CD4-positive, alpha-beta T cell treated with Interleukin-15 for 4 hours (primary cell): ENCODE data around the gene SUSD1.

Experiments used
- DNase-seq: peaks from one replicate; pipeline ENCODE4 v3.0.0-alpha.2; 2020; ENCODE audit warnings: low spot score

The SUSD1 gene

GRCh38 chr9:112012026-112012902 lies 162.8 kb downstream of the SUSD1 start:
- DNase-seq: no peak

- DNase-seq: no peak
Measured at GRCh38 chr9:112011051-112011620, 164.0 kb downstream of the SUSD1 start.

GRCh38 chr9:112010537-112010936 lies 164.6 kb downstream of the SUSD1 start:
- DNase-seq: no peak

GRCh38 chr9:112009656-112010055 lies 165.4 kb downstream of the SUSD1 start:
- DNase-seq: no peak

GRCh38 chr9:112007575-112008240 lies 167.4 kb downstream of the SUSD1 start:
- DNase-seq: no peak

- DNase-seq: no peak
Measured at GRCh38 chr9:112006361-112007020, 168.6 kb downstream of the SUSD1 start.

- no peak for DNase-seq
Measured at GRCh38 chr9:112005939-112006338, 169.2 kb downstream of the SUSD1 start.

- DNase-seq: no peak
Measured at GRCh38 chr9:112003538-112003937, 171.6 kb downstream of the SUSD1 start.

- no peak for DNase-seq
Measured at GRCh38 chr9:112002847-112003457, 172.1 kb downstream of the SUSD1 start.

- DNase-seq: peak; percentile 31
Measured at GRCh38 chr9:112002131-112002846, 172.8 kb downstream of the SUSD1 start.

GRCh38 chr9:112000743-112001142 lies 174.4 kb downstream of the SUSD1 start:
- DNase-seq: no peak

GRCh38 chr9:111999319-111999718 lies 175.8 kb downstream of the SUSD1 start:
- no peak for DNase-seq

- no peak for DNase-seq
Measured at GRCh38 chr9:111997831-111998230, 177.3 kb downstream of the SUSD1 start.

GRCh38 chr9:111994831-111995458 lies 180.2 kb downstream of the SUSD1 start:
- DNase-seq: no peak

- no peak for DNase-seq
Measured at GRCh38 chr9:111993319-111993718, 181.8 kb downstream of the SUSD1 start.

- DNase-seq: no peak
Measured at GRCh38 chr9:111992523-111992922, 182.6 kb downstream of the SUSD1 start.

- DNase-seq: no peak
Measured at GRCh38 chr9:111991179-111991578, 183.9 kb downstream of the SUSD1 start.
